ENCODE measurements around the gene TLCD5.

DNA sequence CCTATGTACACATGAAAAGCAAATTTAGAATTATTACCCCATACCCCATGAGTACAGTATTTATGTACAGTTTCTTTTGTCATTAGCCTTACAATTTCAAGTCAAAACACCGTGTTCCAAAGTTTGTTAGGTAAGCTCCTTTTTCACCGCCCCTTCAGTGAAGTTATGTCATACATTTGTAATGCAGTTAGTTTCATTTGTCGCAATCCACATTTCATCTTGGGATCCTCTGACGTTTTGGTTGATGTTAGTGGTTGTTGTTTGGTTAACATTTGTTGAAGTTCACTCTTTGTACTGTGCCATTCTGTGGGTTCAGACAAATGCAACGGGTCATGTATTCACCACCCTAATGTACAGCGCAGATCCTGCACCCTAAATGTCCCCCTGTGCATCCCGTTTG lies 56.3 kb downstream of the TLCD5 start:
- TF ChIP-seq CTCF (IDR thresholded peaks at IDR 0.05) (no peak), POLR2A (IDR thresholded peaks at IDR 0.05) (no peak)
